GM19351 (cell line): ENCODE data around the gene TRPV4.

Source experiments
- ATAC-seq: cut with Tn5 transposase; IDR thresholded peaks from one replicate; pipeline ENCODE4 v1.9.1; 2021; ENCODE audit warnings: mild to moderate bottlenecking, moderate library complexity; ENCODE audit not compliant: unreplicated experiment

TRPV4 gene

DNA sequence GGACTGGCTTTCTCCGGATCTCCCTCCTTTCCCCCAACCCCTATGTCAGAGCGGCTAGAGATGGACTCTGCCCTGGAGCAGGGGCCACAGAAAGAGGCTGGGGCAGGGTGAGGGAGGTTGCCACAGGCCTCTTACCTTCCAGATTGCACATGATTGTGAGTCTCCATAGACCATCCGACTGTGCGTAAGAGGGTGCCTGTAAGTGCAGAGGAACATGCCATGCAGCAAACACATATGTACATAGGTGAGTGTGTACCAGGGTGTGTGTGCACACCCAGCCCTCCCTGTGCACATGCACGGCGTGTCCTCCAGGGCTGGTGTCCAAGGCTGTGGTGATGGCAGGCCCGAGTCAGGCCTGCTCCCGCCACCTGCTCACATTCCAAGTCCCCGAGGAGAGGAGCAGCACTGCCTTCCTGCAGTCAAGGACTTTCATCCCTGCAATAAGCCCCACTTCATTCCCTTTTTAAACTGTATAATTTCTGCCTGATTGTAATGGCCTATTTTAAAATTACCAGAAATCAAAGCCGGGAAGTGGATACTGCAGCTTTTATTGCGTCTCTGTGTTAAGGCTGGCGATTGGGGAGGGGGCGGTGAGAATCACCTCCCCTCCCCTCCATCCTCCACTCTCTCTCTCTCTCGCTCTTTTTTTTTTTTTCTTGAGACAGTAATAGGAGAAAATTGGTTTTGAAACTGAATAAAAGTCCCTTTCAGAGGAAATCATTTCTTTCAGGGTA lies 91.1 kb downstream of the TRPV4 start:
- no peak for ATAC-seq

DNA sequence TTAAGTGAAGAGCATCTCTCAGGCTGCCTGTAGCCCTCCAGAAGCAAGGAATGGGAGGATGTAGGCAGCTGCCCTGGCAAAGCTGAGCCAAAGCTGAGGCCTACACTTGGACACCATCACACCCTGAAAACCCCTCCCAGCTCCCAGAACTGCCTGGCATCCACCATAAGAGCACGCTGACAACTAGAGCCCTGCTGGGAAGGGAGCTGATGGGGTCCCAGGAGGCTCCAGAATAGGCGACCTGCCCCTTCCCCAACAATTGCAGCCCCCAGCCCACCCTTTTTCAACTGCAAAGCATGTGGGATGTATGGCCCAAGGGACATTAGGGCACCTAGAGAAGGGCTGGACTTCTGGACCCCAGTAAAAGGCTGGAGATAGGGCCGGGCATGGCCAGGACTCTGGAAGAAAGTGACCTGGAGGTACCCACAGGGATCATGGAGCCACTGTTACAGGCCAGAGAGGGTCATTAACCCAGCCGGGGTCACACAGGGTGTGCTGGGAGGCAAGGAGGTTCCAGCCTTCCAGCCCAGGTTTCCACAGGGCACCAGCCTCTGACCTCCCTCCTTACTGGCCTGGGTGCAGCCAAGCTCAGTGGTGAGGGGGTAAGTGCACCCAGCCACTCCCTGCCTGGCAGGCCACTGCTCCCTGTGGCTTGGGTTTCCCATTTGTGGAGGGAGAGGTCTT lies 91.8 kb downstream of the TRPV4 start:
- ATAC-seq = no peak

DNA sequence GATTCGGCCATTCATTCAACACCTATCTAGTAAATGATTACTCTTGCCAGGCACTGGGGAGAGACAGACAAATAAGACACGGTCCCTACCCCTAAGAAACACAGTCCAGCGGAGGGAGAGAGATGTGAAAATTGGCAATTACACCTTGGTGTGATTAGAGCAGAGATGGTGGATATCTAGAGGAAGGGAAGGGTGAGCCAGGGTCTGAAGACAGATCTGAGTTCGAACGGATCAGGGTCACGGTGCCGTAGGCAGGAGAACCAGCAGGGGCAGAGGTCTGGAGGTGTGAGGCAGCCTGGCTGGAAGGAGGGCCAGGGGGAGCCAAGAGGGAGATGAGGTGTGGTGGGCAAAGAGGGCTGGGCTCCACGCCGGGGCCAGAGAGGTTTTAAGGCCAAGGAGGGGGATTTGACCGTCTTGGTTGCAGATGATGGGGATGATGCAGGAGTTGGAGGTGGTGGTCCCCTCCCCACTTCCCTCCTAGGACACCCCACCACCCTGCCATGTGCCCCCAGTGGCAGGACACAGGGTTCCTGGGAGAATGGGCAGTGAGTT lies 92.4 kb downstream of the TRPV4 start:
- no peak for ATAC-seq

DNA sequence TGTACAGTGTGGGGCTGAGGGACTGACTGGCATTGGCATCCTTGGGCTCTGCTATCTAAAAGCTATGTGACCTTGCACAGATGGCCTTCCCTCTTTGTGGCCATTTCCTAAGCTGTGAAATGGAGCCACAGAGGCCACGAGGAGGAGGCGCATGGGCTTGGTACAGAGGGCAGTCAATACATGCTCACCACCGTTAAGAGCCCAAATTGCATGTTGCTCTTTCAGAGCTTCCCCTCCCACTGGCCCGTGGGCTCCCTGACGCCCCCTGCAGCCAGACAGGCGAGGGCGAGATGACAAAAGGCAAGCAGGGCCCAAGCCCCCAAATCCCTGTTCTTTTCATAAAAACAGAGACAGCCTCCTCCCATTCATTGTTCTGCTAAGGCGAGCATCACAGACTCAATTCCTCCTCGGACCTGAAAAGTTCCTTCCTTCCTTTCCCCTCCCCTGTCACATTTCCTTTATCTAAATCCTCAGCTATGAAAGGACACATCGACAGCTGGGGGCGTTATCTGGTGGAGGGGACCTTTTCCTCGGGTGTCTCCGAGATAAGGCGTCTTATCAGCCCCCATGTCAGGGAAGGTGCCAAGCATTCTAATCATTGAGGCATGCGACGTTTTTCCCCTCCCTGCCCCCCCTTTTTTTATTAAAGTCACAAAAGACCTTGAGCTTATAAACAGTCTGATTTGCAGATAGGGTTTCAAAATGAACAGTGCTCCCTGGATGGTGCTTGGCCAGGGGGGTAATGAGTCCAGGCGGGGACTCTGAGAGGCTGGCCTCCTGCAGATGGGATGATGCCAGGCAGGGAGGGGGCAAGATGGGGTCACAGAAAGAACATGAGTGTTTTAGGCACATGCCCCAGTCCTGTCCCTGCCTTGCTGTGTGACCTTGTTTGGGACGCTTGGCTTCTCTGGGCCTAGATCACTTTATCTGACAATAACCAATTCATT lies 93.2 kb downstream of the TRPV4 start:
- ATAC-seq = no peak

DNA sequence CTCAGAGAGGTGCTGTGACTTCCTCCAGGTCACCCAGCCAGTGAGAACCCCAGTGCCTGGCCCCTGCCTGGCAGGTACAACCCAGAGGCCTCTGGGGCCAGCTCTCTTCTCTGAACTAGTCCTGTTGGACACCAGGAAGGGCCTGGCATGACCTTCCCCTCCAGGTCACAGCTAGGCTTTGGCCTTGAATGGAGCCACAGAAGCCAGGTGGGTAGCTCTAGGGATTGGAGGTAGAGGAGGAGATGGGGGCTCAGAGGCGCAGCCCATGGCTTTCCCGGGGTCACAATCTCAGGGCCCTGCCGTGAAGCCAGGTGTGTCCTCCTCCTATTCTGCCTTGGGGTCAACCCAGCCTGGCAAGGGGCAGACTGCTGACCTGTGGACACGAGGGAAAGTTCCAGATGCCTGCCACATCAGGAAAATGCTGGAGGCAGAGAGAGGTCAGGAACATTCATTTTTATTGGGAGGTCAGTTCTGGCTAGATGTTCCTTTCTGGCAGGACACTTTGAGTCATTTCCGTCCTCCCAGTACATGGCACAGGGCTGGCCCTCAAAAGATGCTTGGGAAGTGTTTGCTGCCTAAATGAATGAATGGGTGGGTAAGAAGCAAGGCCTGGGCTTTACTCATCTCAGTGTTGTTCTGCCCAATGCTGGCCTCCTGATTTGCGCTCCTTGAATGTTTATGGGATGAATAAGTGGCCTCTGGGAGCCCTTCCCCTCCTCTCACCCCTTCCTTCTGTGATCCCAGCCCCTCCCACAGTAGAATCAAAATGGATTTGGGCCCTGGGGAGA lies 94.1 kb downstream of the TRPV4 start:
- no peak for ATAC-seq

DNA sequence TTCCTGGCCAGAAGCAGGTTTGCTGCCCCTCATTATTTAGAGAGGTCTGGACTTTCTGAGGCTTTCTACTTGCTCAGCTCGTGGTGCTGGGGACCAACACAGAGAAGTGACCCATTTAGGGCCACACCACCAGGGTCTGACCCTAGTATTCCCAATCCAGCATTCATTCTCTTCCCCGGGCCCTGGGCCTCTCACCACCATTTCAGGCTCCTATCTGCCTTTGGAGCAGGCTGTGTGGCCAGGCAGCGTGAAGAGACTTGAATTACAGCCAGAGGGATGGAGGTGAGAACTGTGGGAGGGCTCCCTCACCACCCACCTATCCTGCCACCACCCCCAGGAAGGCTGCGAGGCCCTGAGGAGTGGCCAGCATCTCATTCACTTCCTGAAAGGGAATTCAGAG lies 95.0 kb downstream of the TRPV4 start:
- ATAC-seq = no peak

DNA sequence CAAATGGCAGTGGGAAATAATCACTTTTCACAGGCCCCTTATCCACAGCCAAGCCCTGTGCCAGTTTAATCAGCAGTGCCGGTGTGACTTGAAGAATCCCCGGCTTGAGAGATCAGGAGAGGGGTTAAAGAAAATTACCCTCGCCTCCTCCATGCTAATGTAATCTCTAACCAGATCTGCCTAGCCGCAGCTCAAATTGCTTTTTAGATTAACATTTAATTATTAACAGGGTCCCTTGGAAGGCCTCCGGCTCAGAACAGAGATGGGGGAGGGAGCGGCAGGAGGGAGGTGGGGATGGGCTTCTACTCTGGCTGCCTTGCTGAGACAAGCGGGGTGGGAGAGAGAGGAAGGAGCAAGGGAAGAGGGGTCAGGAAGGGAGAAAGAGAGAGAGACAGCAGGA lies 95.6 kb downstream of the TRPV4 start:
- ATAC-seq = no peak

DNA sequence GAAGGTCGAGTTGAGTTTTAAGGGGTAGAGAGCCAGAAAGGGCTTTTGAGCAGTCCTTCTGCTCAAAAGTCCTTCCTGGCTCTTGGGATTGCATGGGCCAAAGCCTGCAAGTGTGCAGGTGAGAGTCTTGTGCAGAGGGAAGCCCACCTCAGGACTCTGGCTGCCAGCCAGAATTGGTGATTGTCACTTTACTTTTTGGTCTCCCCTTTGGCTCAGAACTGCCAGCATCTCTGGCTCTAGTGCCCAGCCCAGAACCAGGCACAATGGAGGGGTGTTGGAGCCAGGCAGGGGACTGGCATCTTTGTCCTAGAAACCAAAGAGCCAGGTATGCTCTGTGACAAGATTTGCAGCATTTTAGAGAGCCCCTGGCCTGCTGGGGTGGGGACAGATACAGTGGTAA lies 96.1 kb downstream of the TRPV4 start:
- ATAC-seq = no peak

DNA sequence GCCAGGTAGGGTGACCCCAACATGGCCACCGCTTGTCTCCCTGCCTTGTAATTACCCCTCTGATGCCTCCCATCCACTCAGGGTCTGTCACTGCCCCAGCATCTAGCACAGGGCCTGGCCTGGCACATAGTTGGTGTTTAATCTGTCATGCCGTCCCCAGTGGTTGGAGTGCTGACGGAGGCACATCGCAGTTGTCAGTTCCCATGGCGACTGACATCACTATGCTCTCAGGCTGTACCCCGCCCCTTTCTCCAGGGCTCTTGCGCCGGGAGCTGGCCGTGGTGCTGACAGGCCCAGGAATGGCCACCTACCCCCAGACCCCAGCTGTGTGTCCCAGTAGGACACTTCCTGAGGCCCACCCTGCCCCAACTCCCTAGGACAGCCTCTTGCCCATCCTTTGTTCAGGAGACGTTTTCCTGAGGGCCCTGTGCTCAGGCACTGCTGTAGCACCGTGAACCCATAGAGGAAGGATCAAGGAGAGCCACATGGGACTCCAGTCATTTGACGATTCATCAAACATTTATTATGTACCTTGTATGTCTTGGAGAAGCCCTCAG lies 96.6 kb downstream of the TRPV4 start:
- no peak for ATAC-seq

DNA sequence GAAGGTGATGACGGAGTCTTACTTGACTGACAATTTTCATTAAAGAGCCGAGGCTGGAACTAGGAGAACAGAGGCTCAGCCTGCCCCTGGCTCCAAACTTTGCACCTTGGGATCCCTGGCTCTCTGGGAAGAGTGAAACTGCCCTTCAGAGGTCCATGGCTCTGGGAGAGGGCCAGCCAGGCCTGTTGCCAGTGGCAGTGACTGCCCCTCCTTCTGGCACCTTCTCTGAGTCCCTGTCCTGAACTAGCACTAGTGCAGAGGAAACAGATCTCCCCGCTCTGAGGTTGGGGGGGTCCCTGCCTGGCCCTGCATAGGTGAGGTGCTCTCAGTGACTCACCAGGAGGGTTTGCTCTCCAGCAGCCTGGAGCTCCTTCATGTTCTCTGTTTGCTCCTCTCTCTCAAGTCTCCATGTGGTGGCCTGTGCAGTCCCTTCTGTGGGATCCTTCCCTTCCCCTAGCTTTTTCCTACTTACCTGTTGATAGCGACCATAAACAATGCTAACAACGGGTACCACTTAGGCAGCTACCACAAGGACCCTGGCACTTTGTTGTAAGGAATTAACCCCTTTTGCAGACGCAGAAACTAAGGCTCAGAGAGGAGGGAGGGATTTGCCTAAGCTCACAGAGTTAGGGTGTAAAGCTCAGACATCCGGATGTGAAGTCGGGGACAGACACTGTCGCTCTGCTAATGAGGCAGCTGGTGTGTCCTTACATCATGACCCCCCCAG lies 97.2 kb downstream of the TRPV4 start:
- ATAC-seq = no peak

DNA sequence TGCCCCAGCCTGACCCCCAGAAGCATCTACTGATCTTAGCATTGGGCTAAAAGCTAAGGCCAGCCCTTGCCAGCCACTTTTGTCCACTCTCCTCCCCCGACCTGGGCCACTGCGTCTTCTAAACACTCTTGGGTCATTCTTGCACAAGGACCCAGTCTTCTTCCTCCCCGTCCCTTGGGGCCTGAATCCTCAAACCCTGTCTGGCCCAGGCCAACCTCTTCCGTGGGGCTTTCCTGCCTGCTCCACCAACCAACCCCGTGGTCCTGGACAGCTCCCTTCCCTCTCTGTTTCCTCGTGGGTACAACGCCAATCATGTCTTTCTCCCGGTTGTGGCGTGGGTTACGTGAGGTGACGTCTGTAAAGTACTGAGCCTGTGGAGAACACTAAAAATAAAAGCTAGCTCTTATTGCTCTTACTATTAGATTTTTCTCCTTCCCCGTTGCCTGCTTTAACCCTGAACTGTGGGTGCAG lies 98.1 kb downstream of the TRPV4 start:
- no peak for ATAC-seq

DNA sequence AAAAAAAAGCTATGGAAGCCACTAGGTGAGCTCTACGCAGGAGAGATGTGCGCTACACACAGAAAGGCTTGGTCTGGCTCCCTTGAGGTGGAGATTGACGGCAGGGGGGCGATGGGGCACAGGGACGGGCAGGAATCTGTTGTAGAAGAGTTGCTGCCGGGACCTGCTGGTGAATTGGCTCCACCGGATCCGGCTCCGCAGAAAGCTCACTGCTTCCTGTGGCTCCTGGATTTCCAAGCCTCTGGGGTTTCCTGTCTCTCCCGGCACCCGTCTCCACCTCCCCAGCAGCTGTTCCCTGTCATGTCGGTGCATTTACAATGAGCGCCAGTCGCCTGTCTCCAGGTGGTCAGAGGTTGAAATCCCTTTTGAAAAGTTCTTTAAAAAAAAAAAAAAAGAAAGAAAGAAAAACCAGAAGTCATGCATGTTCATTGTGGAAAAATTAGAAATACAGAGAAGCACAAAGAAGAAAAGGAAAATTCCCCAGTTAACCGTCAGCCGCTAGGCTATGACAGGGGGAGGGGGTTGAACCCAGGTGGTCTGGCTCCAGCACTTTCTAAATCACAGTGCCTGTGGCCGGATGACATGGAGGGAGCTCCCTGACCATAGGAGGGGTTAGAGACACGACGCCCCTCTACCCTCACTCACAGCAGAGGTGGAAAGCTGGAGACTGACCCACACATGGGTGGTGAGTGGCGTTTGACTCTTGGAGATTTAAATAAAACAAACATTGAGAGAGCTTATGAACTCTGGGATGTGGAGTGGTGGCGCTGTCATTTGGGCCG lies 98.8 kb downstream of the TRPV4 start:
- ATAC-seq = no peak
